H1 (cell line): ENCODE data around the gene KLKB1. TPM values are rescaled to one million over a fixed set of nuclear protein-coding genes. Genes with fewer than 3 reads are reported as not detected.

ENCODE experiments used
- CTCF ChIA-PET: fragments of 300-600 bp; sonication (Branson Sonifier 250); formaldehyde crosslinking; loops from one replicate; lab custom pipeline; 2021; ENCODE audit not compliant: partially characterized antibody; lab: Charles Lee
- POLR2A ChIA-PET: fragments of 300-600 bp; sonication (Branson Sonifier 250); formaldehyde crosslinking; loops from one replicate; lab custom pipeline; 2021; ENCODE audit warnings: inconsistent platforms; ENCODE audit not compliant: partially characterized antibody; lab: Charles Lee
- DNase-seq, 2 experiments: peaks; one replicate each; pipeline versions ENCODE4 v3.0.0 to v3.0.0-alpha.2; 2010 to 2022; ENCODE audit warnings: low spot score in 2 of 2, low read depth in 1 of 2, mixed read lengths in 1 of 2
- FAIRE-seq: peaks from 2 replicates; lab custom pipeline; 2011; peaks lifted over from hg19 to GRCh38; lab: Jason Lieb, UNC
- H2AFZ ChIP-seq: 2 replicates; pipeline ENCODE4 v1.8.1; 2012; ENCODE audit warnings: low read length, inconsistent platforms
- H2AK5ac ChIP-seq: 2 replicates; pipeline ENCODE4 v1.6.1; 2013; ENCODE audit warnings: low read depth, low read length
- H2BK120ac ChIP-seq: replicated peaks from 2 replicates; pipeline ENCODE3; 2013; ENCODE audit warnings: low read depth, low read length, inconsistent platforms
- H2BK12ac ChIP-seq: 2 replicates; pipeline ENCODE4 v1.6.1; 2013; ENCODE audit warnings: low read depth, low read length
- H2BK15ac ChIP-seq: 2 replicates; pipeline ENCODE4 v1.6.1; 2013; ENCODE audit warnings: low read length
- H2BK20ac ChIP-seq: 2 replicates; pipeline ENCODE4 v1.6.1; 2013; ENCODE audit warnings: low read length
- H2BK5ac ChIP-seq: 2 replicates; pipeline ENCODE4 v1.6.1; 2013; ENCODE audit warnings: low read depth, low read length
- H3K14ac ChIP-seq: 2 replicates; pipeline ENCODE4 v1.6.1; 2013; ENCODE audit warnings: inconsistent platforms; ENCODE audit not compliant: insufficient read length
- H3K18ac ChIP-seq: 2 replicates; pipeline ENCODE4 v1.6.1; 2013; ENCODE audit warnings: low read length; ENCODE audit errors: extremely low read depth
- H3K23ac ChIP-seq: 2 replicates; pipeline ENCODE4 v1.6.1; 2013; ENCODE audit warnings: inconsistent platforms; ENCODE audit not compliant: insufficient read length
- H3K23me2 ChIP-seq: 2 replicates; pipeline ENCODE4 v1.6.1; 2013; ENCODE audit warnings: low read depth, low read length
- H3K27ac ChIP-seq: 2 replicates; pipeline ENCODE4 v1.6.1; 2011; ENCODE audit warnings: low read depth, low read length, inconsistent platforms
- H3K27me3 ChIP-seq, 4 experiments: replicated peaks in 1 of 4; 1 replicate in 1 of 4; 2 replicates in 3 of 4; pipeline versions ENCODE4 v1.6.1 to v1.8.1; 2011 to 2013; ENCODE audit warnings: low read length in 3 of 4, mild to moderate bottlenecking in 3 of 4, inconsistent platforms in 2 of 4, mixed read lengths in 2 of 4, moderate library complexity in 1 of 4; ENCODE audit not compliant: control insufficient read depth in 3 of 4, insufficient read depth in 3 of 4; ENCODE audit errors: extremely low read depth in 1 of 4
- H3K36me3 ChIP-seq, 4 experiments: 2 replicates each; pipeline versions ENCODE4 v1.6.1 to v1.8.1; 2011 to 2013; ENCODE audit warnings: mild to moderate bottlenecking in 4 of 4, low read length in 3 of 4, moderate library complexity in 2 of 4, control low read depth in 1 of 4, inconsistent platforms in 1 of 4; ENCODE audit not compliant: insufficient read depth in 4 of 4, control insufficient read depth in 2 of 4
- H3K4ac ChIP-seq: replicated peaks from 2 replicates; pipeline ENCODE3; 2013; ENCODE audit warnings: low read length, low read depth, mixed read lengths, inconsistent platforms; ENCODE audit not compliant: insufficient read length
- H3K4me1 ChIP-seq, 4 experiments: replicated peaks in 1 of 4; 1 replicate in 1 of 4; 2 replicates in 3 of 4; pipeline versions ENCODE4 v1.6.1 to v1.8.1; 2011 to 2013; ENCODE audit warnings: low read length in 3 of 4, inconsistent platforms in 2 of 4, mixed read lengths in 1 of 4; ENCODE audit not compliant: insufficient read depth in 4 of 4, control insufficient read depth in 3 of 4
- H3K4me2 ChIP-seq, 2 experiments: 2 replicates each; pipeline versions ENCODE4 v1.6.1 to v1.8.1; 2011 to 2013; ENCODE audit warnings: low read depth in 2 of 2, low read length in 2 of 2, control low read depth in 1 of 2, inconsistent platforms in 1 of 2, mild to moderate bottlenecking in 1 of 2; ENCODE audit not compliant: insufficient read depth in 1 of 2
- H3K4me3 ChIP-seq, 4 experiments: fragments of 200-600, 300-600 bp in 1 of 4; sonication (generic), shearing (Covaris generic), sonication (Bioruptor Twin) in 1 of 4; 2 replicates each; pipeline versions ENCODE4 v1.5.1 to v1.8.1; 2011 to 2016; ENCODE audit warnings: low read length in 4 of 4, low read depth in 3 of 4, control low read depth in 2 of 4, inconsistent platforms in 2 of 4, mild to moderate bottlenecking in 2 of 4, mixed read lengths in 1 of 4, moderate library complexity in 1 of 4; ENCODE audit not compliant: insufficient read depth in 2 of 4; ENCODE audit errors: extremely low read depth in 1 of 4
- H3K56ac ChIP-seq: replicated peaks from 2 replicates; pipeline ENCODE3; 2013; ENCODE audit warnings: low read depth, mild to moderate bottlenecking, mixed read lengths, low read length, inconsistent platforms; ENCODE audit not compliant: insufficient read length
- H3K79me1 ChIP-seq: 2 replicates; pipeline ENCODE4 v1.6.1; 2013; ENCODE audit warnings: low read depth, low read length, control low read depth
- H3K79me2 ChIP-seq, 2 experiments: 2 replicates each; pipeline versions ENCODE4 v1.6.1 to v1.8.1; 2012 to 2013; ENCODE audit warnings: low read length in 2 of 2, mild to moderate bottlenecking in 2 of 2, inconsistent platforms in 1 of 2; ENCODE audit not compliant: insufficient read depth in 2 of 2, control insufficient read depth in 1 of 2
- H3K9ac ChIP-seq, 4 experiments: replicated peaks in 1 of 4; 1 replicate in 1 of 4; 2 replicates in 3 of 4; pipeline versions ENCODE4 v1.6.1 to v1.8.1; 2011 to 2013; ENCODE audit warnings: low read depth in 3 of 4, low read length in 3 of 4, control low read depth in 2 of 4, mild to moderate bottlenecking in 2 of 4, moderate library complexity in 2 of 4, inconsistent platforms in 1 of 4; ENCODE audit errors: extremely low read depth in 1 of 4
- H3K9me3 ChIP-seq, 2 experiments: 2 replicates each; pipeline versions ENCODE4 v1.6.1 to v1.8.1; 2012 to 2013; ENCODE audit warnings: mild to moderate bottlenecking in 2 of 2, moderate library complexity in 2 of 2, control low read depth in 1 of 2, inconsistent platforms in 1 of 2, low read depth in 1 of 2, low read length in 1 of 2, mixed read lengths in 1 of 2; ENCODE audit not compliant: insufficient read depth in 2 of 2
- H4K20me1 ChIP-seq, 2 experiments: replicated peaks in 1 of 2; 2 replicates each; pipeline versions ENCODE3 to v1.8.1; 2011 to 2013; ENCODE audit warnings: inconsistent platforms in 2 of 2, low read length in 2 of 2, mild to moderate bottlenecking in 1 of 2; ENCODE audit not compliant: insufficient read depth in 2 of 2, control insufficient read depth in 1 of 2
- H4K5ac ChIP-seq: 2 replicates; pipeline ENCODE4 v1.6.1; 2013; ENCODE audit warnings: low read length, low read depth, mixed read lengths, inconsistent platforms; ENCODE audit not compliant: insufficient read length
- H4K8ac ChIP-seq: 2 replicates; pipeline ENCODE4 v1.8.0; 2013; ENCODE audit warnings: mild to moderate bottlenecking, moderate library complexity, low read length, inconsistent platforms; ENCODE audit not compliant: insufficient read depth; ENCODE audit errors: extremely low read depth
- H4K91ac ChIP-seq: replicated peaks from 2 replicates; pipeline ENCODE3; 2013; ENCODE audit warnings: low read length, mixed read lengths, inconsistent platforms; ENCODE audit not compliant: insufficient read length
- ASH2L ChIP-seq: fragments of 200-600, 300-600 bp; sonication (generic); IDR thresholded peaks from one replicate; pipeline ENCODE4 v1.7.1; 2017; ENCODE audit warnings: low read length
- CBX8 ChIP-seq: fragments of 300-800, 300-1000 bp; sonication (generic); IDR thresholded peaks from 2 replicates; pipeline ENCODE4 v1.7.1; 2016; ENCODE audit warnings: low read depth, low read length, borderline replicate concordance
- CHD1 ChIP-seq: IDR thresholded peaks from 2 replicates; pipeline ENCODE4 v1.6.1; 2012; ENCODE audit warnings: low read depth, low read length, improper control_type of control experiment
- CTBP2 ChIP-seq: IDR thresholded peaks from 2 replicates; pipeline ENCODE4 v1.7.0; 2011; ENCODE audit warnings: borderline replicate concordance, mild to moderate bottlenecking, moderate library complexity, mixed read lengths, low read length; ENCODE audit not compliant: insufficient read depth, insufficient read length
- EP300 ChIP-seq, 2 experiments: IDR thresholded peaks; 1 replicate in 1 of 2; 2 replicates in 1 of 2; pipeline ENCODE4 v1.6.1; 2011 to 2012; ENCODE audit warnings: low read depth in 2 of 2, low read length in 2 of 2, mild to moderate bottlenecking in 2 of 2, borderline replicate concordance in 1 of 2, inconsistent platforms in 1 of 2, moderate library complexity in 1 of 2
- GABPA ChIP-seq: IDR thresholded peaks from 2 replicates; pipeline ENCODE4 v1.6.1; 2011; ENCODE audit warnings: mild to moderate bottlenecking, low read length, moderate library complexity, borderline replicate concordance; ENCODE audit not compliant: insufficient read depth
- HDAC2 ChIP-seq, 2 experiments: fragments of 300-600 bp in 1 of 2; sonication (generic) in 1 of 2; IDR thresholded peaks; 2 replicates each; pipeline ENCODE4 v1.6.1; 2011 to 2012; ENCODE audit warnings: low read depth in 2 of 2, low read length in 2 of 2, mild to moderate bottlenecking in 2 of 2, moderate library complexity in 2 of 2, borderline replicate concordance in 1 of 2, inconsistent platforms in 1 of 2
- KDM5A ChIP-seq: fragments of 200-600 bp; IDR thresholded peaks from 2 replicates; pipeline ENCODE4 v1.7.1; 2012; ENCODE audit warnings: mild to moderate bottlenecking, low read length, inconsistent platforms, mixed read lengths
- NRF1 ChIP-seq: IDR thresholded peaks from 2 replicates; pipeline ENCODE4 v1.6.1; 2011; ENCODE audit warnings: mild to moderate bottlenecking, low read depth, low read length, improper control_type of control experiment
- POLR2AphosphoS5 ChIP-seq: IDR thresholded peaks from 2 replicates; pipeline ENCODE4 v1.6.1; 2011; ENCODE audit warnings: low read depth, low read length
- RNF2 ChIP-seq: fragments of 200-900, 300-1000 bp; sonication (generic); IDR thresholded peaks from 2 replicates; pipeline ENCODE4 v1.7.1; 2016; ENCODE audit warnings: borderline replicate concordance, low read depth, mild to moderate bottlenecking, antibody characterized with exemption, low read length; ENCODE audit not compliant: poor library complexity, severe bottlenecking; ENCODE audit errors: missing control alignments
- RXRA ChIP-seq: IDR thresholded peaks from 2 replicates; pipeline ENCODE4 v1.6.1; 2011; ENCODE audit warnings: low read depth, mild to moderate bottlenecking, low read length, moderate library complexity; ENCODE audit not compliant: insufficient read depth
- SP2 ChIP-seq: IDR thresholded peaks from 2 replicates; pipeline ENCODE4 v1.6.1; 2012; ENCODE audit warnings: mild to moderate bottlenecking, low read length, inconsistent platforms
- WGBS, 2 experiments: shearing (Covaris generic) in 1 of 2; methylation state at CpG; one replicate each; pipeline versions ENCODE4 v1.1.6 to v1.1.7; 2013 to 2015; ENCODE audit warnings: low lambda C conversion rate in 2 of 2, mixed read lengths in 2 of 2, inconsistent platforms in 1 of 2, low coverage in 1 of 2, missing lambda C conversion rate in 1 of 2; ENCODE audit not compliant: insufficient replicate concordance in 2 of 2, insufficient coverage in 1 of 2, insufficient read length in 1 of 2; ENCODE audit errors: extremely low coverage in 1 of 2, missing lambda C conversion rate in 1 of 2; 5-methylcytosine and 5-hydroxymethylcytosine counted together
- polyA plus RNA-seq, 7 experiments: library from polyadenylated mRNA; depleted of rRNA in 3 of 7; stranded (reverse) in 5 of 7; unstranded in 2 of 7; fragments of >200 nt in 5 of 7; fragments of 200-250 nt in 2 of 7; gene quantifications; 1 replicate in 5 of 7; 2 replicates in 1 of 7; 4 replicates in 1 of 7; pipeline versions ENCODE4 v1.2.1 to v1.2.3, GENCODE V29; 2011 to 2013; ENCODE audit warnings: missing spikeins in 2 of 7, mixed read lengths in 2 of 7
- total RNA-seq: library from RNA; stranded (reverse); fragmentation: NEBNext Ultra II Directional; extraction: Animal tissue kit (Norgen Biotek cat#: 25700); gene quantifications from 2 replicates; pipeline ENCODE4 v1.2.1, GENCODE V29; 2021

Gene KLKB1
- total and polyA plus RNA-seq, 2 of the 8 experiments (the other 6 are each of a cell fraction or from before 2014, with no cell fraction given), result 12.0 to 20.9 TPM

GRCh38 chr4:186193851-186194250, 33.5 kb upstream of the KLKB1 start:
- Histone ChIP-seq H3K18ac (no peak overlapping the region), H4K5ac (no peak overlapping the region), H3K79me2 (no peaks in the 10 kb centered on the region), H3K9me3 (no peaks in the 10 kb centered on the region), H2BK15ac (no peak overlapping the region), H2BK120ac (no peak overlapping the region), H2AFZ (no peak overlapping the region), H3K14ac (no peak overlapping the region), H3K23me2 (peaks cover 5% of the 10 kb centered on the region; the same call in 1 of the 2 replicates), H4K20me1 (no peaks in the 10 kb centered on the region), H3K79me1 (no peaks in the 10 kb centered on the region), H3K4me1 (peaks cover 6 to 14% (median 8%) of the 10 kb centered on the region in 4 experiments; a peak in 5 of 7 replicates), H3K4me2 (no peak overlapping the region), H2BK20ac (no peak overlapping the region), H3K36me3 (no peaks in the 10 kb centered on the region), H4K91ac (no peak overlapping the region), H3K23ac (no peak overlapping the region), H3K4me3 (no peak overlapping the region), H3K9ac (no peak overlapping the region), H3K27ac (no peak overlapping the region), H2BK12ac (no peak overlapping the region), H3K4ac (no peak overlapping the region), H4K8ac (no peak overlapping the region), H3K27me3 (no peaks in the 10 kb centered on the region), H3K56ac (no peak overlapping the region), H2BK5ac (no peak overlapping the region), H2AK5ac (no peak overlapping the region; the same call in 1 of the 2 replicates)
- no peak for FAIRE-seq
- ChIA-PET CTCF (interaction anchor here (0.8 to 2.9 kb wide), 3 partner anchors 8 to 50 kb away, joined by 3 to 13 read pairs (median 3); no protein-coding TSS in a partner anchor), POLR2A (interaction anchor here (1.2 kb wide), 1 partner anchor 54 kb away, joined by 3 read pairs; no protein-coding TSS in a partner anchor)
- WGBS, 2 experiments, result 97% methylated on average over 5 of the region's 5 CpGs; no CpG with 5 or more reads in 1 of the 2 experiments
- no peak for DNase-seq
- no peak for TF ChIP-seq HDAC2 (IDR thresholded peaks at IDR 0.05; ENCODE audit: borderline replicate concordance in 1 of 2, low read depth in 2 of 2, low read length in 2 of 2)
- no peak for TF ChIP-seq NRF1
- no peak for TF ChIP-seq CHD1
- no peak for TF ChIP-seq GABPA
- no peak for TF ChIP-seq RXRA
- no peak for TF ChIP-seq RNF2
- TF ChIP-seq POLR2AphosphoS5, result no peak
- TF ChIP-seq EP300 (IDR thresholded peaks at IDR 0.05; ENCODE audit: borderline replicate concordance in 1 of 2, low read depth in 2 of 2, low read length in 2 of 2), result no peak
- no peak for TF ChIP-seq SP2
- no peak for TF ChIP-seq ASH2L
- TF ChIP-seq KDM5A, result no peak
- no peak for TF ChIP-seq CTBP2
- TF ChIP-seq CBX8, result no peak
